CD4-positive, alpha-beta T cell treated with Interleukin-6 for 4 hours (primary cell): Measurements from ENCODE around the gene NAPB.
"Not testable (repeated sequence)": the region's sequence is repeated elsewhere in the genome, so short reads cannot be mapped to it uniquely, and the experiment has no call there.

Experiments
- DNase-seq: peaks from one replicate; pipeline ENCODE4 v3.0.0-alpha.2; 2020; ENCODE audit warnings: mixed read lengths

Gene NAPB

GRCh38 chr20:23420943-23421931 lies at the start of gene NAPB:
Gene NAPB, minus strand, starts transcription at chr20:23421488. Its CDS starts 86 bp downstream, at chr20:23421402.
- peak; percentile 94 for DNase-seq

- not testable (repeated sequence) for DNase-seq
These were observed 45.7 kb upstream of the NAPB start for GRCh38 chr20:23466961-23467360.

- DNase-seq, result no peak
These were observed 39.9 kb upstream of the NAPB start for GRCh38 chr20:23461180-23461579.

- no peak for DNase-seq
These were observed 38.3 kb upstream of the NAPB start for GRCh38 chr20:23459461-23460150.

- DNase-seq, result no peak
These were observed 35.6 kb upstream of the NAPB start for GRCh38 chr20:23456873-23457272.

- no peak for DNase-seq
These were observed 35.1 kb upstream of the NAPB start for GRCh38 chr20:23456409-23456808.

GRCh38 chr20:23455639-23456038 lies 34.4 kb upstream of the NAPB start:
- DNase-seq, result no peak

GRCh38 chr20:23454816-23455215 lies 33.5 kb upstream of the NAPB start:
- DNase-seq, result no peak

- no peak for DNase-seq
These were observed 32.6 kb upstream of the NAPB start for GRCh38 chr20:23453549-23454543.

GRCh38 chr20:23452776-23453175 lies 31.5 kb upstream of the NAPB start, which contains the start of gene CST11:
Gene CST11, minus strand, starts transcription at chr20:23452876. Its CDS starts 65 bp downstream, at chr20:23452811.
- DNase-seq, result no peak

- no peak for DNase-seq
These were observed 30.7 kb upstream of the NAPB start for GRCh38 chr20:23451956-23452487.

GRCh38 chr20:23450877-23451276 lies 29.6 kb upstream of the NAPB start:
- no peak for DNase-seq

GRCh38 chr20:23449421-23449820 lies 28.1 kb upstream of the NAPB start:
- no peak for DNase-seq

GRCh38 chr20:23448167-23448566 lies 26.9 kb upstream of the NAPB start:
- no peak for DNase-seq

GRCh38 chr20:23446505-23446904 lies 25.2 kb upstream of the NAPB start:
- peak; percentile 7 for DNase-seq

- no peak for DNase-seq
These were observed 24.4 kb upstream of the NAPB start for GRCh38 chr20:23445596-23446217.

GRCh38 chr20:23444859-23445258 lies 23.6 kb upstream of the NAPB start:
- no peak for DNase-seq

- DNase-seq, result no peak
These were observed 21.1 kb upstream of the NAPB start for GRCh38 chr20:23442436-23442835.

GRCh38 chr20:23441850-23442313 lies 20.6 kb upstream of the NAPB start:
- peak; percentile 54 for DNase-seq

- no peak for DNase-seq
These were observed 18.7 kb upstream of the NAPB start for GRCh38 chr20:23440004-23440403.

GRCh38 chr20:23438661-23439060 lies 17.4 kb upstream of the NAPB start:
- DNase-seq, result no peak
